HG03175 (cell line): Measurements from ENCODE around the gene CD68.
"Not testable (repeated sequence)": the region's sequence is repeated elsewhere in the genome, so short reads cannot be mapped to it uniquely, and the experiment has no call there.

Experiments used
- ATAC-seq: cut with Tn5 transposase; IDR thresholded peaks from one replicate; pipeline ENCODE4 v1.9.1; 2021; ENCODE audit warnings: mild to moderate bottlenecking, moderate library complexity; ENCODE audit not compliant: unreplicated experiment

Gene CD68

DNA sequence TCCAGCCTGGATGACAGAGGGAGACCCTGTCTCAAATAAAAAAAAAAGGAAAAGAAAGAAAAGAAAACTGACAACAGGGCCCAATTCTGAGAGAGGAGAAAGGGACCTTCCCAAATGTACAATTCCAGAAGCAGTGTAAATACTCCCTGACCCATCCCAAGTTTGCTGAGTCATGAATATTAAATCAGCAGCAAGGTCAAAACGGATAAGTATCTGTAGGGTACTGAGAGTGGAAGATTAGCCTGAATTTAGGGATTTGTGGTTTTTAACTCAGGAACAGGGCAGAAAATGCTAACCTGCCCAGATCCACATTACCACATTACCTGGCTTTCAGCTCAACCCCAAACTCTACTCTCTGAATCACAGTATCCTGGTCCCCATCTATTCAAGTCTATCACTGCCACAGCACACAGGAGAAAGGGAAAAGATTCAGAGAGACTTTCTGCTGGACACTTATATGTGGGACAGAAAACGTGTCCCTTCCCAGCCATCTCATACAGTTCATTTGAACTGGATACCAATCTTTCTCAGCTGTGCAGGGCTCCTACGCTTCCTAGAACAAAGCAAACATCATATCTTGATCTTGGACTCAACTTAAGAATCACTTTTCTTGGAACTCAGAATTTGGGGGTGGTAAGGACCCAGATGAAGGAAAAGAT lies 32.3 kb downstream of the CD68 start:
- no peak for ATAC-seq

DNA sequence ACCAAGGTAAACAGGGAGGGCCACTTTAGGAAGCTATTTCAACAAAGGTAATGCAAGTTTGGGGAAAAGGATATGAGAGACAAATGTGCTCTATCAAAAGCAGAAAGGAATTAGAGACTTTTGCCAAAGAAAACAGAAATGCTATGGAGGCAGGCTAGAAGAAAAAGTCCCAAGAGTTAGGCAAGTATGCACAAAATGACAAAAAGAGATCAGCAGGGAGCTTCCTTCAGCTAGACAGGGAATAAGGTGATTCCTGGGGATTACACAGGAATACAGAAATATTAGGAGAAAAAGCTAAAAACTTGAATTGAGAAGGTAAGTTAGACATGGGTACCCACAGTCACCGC lies 32.8 kb downstream of the CD68 start:
- ATAC-seq, result no peak

DNA sequence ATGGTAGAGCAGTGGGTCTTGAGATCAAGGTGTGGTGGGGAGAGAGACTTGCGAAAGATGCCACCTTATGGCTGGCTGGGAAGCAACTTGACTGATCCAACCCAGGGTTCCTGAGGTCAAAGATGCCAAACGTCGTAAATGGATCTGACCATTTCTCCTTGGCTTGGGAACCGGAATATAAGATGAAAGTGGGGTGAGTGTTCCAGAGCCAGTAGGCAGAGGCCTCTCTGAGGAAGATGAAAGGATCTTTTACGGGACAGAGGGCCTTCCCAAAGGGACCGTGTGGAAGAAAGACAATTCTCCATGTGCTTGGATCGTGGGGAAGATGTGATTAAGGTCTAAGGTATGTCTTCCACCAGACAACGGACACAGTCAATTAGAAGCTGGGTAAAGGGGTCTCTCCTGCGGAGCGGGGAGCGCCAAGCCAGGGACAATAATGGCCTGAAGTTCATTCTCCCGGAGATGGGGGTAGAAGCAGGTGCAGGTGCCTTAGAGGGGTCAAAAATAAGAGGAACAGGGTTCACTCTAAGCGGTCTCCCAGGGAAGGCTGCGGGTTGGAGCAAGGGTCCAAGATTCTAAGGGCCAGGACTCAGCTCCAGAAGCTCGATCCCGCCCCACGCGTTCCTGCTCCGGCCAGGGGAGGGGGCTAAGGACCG lies 34.5 kb downstream of the CD68 start:
- ATAC-seq, result no peak

DNA sequence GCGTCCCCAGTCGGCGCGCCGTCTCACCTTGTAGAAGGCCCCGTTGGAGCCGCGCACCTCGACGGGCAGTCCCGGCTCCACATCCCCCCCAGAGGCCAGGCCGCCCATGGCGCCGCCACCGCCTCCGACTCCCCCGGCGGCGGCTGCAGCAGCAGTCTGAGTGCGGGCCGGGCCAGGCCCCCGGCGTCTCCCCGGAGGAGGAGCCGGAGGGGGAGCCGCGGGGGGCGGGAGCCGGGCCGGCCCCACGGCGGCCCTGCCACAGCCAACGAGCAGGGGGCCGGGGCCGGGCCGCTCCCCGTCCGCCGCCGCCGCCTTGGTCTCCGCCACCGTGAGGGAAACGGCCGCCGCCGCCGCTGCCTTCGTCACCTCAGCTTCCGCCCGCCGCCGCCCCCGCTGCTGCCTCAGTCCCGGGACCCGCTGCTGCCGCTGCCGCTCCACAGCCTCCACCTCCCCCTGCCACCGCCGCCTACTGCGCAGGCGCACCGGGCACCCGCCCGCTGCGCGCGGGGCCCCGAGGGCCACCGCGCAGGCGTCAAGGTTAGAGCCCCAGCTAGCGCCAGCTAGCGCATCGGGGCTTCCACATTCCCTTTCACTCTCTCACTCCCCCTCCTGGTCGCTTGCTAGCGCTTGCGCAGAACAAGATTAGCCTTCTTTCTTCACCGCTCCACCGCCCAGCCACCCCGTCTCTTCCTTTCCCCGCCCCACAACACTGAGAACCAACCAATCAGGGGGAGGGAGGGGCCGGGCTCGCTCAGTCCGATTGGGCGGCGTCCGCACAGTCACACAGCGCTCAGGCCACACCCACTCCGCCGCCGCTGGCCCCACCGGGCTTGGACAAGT lies 35.2 kb downstream of the CD68 start, which contains the start of gene FXR2:
FXR2 (minus strand) TSS at position 473 of the 840 bp plus-strand sequence; CDS start at position 108, 365 bp downstream.
- peak; percentile 91 for ATAC-seq

DNA sequence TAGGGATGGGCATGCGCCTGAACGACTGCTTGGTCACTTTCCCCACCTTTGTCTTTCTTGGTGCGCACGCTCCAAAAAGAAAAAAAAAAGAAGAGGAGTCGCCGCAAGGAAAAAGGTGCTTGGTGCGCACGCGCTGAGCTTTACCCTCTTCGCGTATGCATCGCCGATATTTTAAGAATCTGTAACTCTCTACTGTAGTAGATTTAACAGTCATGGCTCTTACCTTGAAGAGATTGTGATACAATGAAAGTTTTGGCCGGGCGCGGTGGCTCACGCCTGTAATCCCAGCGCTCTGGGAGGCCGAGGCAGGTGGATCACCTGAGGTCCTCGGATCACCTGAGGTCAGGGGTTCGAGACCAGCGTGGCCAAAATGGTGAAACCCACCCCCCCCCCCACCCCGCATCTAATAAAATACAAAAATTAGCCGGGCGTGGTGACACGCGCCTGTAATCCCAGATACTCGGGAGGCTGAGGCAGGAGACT lies 35.9 kb downstream of the CD68 start:
- ATAC-seq, result no peak

DNA sequence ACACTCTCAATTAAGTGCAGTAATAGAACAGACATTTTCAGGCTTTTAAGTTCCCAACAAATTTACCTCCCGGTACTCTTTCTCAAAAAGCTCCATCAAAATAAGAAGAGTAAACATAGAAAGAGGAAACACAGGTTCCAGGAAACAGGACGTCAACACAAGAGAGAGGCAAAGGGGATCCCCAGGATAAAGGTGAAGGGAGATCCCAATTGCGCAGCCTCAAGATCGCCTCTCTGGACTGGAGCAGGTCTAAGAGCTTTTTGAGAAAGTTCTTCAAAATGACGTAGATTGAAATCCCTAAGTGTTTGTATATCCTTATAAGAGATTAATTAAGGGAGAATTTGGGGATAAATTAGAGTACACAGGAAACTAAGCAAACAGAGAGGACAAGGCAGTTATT lies 39.2 kb downstream of the CD68 start:
- ATAC-seq, result no peak

DNA sequence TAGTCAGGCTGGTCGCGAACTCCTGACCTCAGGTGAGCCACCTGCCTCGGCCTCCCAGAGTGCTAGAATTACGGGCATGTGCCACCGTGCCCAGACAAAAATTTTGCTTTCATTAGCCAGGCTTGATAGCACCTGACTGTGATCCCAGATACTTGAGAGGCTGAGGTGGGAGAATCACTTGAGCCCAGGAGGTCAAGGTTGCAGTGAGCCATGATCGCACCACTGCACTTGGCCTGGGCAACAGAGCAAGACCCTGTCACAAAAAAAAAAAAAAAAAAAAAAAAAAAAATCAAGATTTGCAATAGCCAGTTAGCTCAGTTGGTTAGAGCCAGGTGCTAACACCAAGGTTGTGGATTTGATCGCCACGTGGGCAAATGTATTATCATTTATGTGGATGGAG lies 41.4 kb downstream of the CD68 start:
- ATAC-seq, result no peak

DNA sequence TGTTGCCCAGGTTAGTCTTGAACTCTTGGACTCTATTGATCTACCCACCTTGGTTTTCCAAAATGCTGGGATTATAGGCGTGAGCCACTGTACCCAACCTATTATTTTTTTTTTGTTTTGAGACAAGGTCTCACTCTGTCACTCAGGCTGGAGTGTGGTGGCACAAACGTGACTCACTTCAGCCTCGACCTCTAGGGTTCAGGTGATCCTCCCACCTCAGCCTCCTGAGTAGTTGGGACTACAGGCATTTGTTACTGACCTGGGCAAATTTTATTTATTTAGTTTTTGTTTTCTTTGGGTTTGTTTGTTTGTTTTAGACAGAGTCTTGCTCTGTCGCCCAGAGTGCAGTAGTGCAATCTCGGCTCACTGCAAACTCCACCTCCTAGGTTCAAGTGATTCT lies 44.2 kb downstream of the CD68 start:
- no peak for ATAC-seq

DNA sequence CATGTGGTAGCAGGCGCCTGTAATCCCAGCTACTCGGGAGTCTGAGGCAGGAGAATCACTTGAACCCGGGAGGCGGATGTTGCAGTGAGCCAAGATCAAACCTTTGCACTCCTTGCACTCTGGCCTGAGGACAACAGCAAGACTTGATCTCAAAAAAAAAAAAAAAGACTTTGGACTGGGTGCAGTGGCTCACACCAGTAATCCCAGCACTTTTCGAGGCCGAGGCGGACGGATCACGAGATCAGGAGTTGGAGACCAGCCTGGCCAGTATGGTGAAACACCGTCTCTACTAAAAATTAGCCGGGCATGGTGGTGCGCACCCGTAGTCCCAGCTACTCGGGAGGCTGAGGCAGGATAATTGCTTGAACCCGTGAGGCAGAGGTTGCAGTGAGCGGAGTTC lies 46.3 kb downstream of the CD68 start:
- ATAC-seq, result not testable (repeated sequence)

DNA sequence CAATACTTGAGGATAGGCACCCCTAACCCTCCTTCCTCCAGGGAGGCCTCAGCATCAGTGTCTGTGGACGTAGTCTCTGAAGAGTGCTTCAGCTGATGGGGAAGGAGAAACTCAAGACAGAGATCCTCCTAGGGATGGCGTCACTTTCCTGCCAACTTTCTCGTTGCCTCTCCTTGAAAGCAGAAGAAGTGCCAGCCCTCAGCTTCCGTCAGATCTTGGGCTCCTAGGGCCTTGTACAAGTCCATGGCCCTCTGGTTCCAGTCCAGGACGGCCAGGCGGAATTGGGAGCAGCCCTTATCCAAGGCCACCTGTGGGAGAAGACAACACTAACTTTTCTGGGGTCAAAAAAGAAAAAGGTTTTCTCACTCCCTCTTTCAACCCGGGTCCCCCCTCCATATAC lies 46.9 kb downstream of the CD68 start:
- no peak for ATAC-seq

DNA sequence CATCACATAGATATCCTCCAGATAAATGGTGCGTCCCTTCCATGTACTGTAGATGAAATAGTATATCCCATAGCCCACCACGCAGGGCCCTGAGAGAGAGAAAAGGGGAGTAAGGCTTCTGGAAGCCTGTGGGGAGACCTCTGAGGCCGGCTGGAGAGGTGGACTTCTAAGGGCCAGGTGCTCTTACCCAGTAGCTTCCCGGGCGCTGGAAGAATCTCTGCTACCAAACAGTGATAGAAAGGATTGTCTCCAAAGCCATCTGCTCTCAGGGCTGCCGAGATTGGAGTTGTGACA lies 47.5 kb downstream of the CD68 start:
- no peak for ATAC-seq

DNA sequence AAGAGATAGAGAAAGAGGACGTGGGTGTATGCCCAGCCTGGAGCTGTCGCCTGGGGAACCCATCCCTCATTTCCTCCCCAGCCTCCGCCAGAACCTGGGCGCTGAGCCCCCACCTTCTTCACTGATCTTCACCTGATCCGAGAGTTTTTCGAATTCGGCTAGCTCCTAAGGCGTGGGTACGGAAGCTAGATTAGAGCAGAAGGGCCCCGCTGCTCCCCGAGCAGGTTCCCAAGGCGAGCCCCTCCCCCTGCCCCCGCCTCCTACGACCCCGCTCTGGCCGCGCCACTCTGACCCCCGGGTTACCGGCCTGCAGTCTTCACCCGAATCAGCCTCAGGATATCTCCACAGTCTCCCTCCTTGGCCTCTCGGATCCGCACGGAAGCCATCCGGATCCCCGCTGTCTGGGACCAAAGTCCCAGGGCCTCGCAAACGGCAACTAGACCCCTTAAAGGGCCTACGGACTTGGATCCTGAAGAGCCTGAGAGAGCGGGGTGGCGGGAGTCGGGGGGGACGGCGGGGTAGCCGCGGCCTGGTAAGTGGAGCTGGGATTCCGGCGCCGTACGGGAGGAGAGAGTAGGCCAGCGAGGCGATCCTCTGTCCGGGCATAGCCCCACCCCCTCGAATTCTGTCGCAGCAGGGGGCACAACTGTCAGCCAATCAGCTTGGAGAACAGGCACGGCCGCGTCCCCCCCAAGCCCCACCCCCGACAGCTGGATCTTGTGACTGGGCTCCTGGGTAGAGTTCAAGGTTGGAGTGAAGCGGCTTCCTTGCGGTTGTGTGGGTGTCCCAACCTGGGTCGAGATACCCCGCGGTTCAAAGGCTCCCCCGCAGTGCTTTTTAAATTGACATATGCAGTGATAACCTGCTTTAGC lies 48.0 kb downstream of the CD68 start, which contains the start of gene SAT2:
SAT2 (minus strand) TSS at position 572 of the 872 bp plus-strand sequence; CDS start at position 386, 186 bp downstream.
- ATAC-seq, result peak; percentile 84

DNA sequence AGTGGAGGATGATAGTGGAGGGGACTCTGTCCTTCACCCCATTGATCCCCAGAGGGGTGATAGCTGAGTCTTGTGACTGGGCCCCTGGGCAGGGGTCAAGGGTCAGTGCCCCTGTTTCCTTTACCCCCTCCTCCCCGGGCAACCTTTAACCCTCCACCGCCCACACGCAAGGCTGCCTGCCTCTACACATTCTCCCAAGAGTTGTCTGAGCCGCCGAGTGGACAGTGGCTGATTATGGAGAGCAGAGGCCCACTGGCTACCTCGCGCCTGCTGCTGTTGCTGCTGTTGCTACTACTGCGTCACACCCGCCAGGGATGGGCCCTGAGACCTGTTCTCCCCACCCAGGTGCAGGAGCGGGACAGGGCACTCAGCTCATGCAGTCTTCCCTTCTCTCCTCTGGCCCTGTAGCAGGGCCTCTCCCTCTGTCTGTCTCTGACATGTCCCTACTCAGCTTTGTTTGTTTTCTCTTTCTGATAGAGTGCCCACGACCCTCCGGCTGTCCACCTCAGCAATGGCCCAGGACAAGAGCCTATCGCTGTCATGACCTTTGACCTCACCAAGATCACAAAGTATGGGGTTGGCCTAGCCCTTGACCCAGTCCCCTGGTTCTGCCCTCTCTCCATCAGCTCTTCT lies 50.6 kb downstream of the CD68 start, which contains the start of gene SHBG:
SHBG (plus strand) TSS at position 197 of the 633 bp plus-strand sequence; CDS start at position 235, 38 bp downstream.
- ATAC-seq, result no peak
